H9 (cell line): Measurements from ENCODE around the gene RS1. TPM values are rescaled to one million over a fixed set of nuclear protein-coding genes. Genes with fewer than 3 reads are reported as not detected.

Experiments used
- DNase-seq: peaks from one replicate; pipeline ENCODE4 v3.0.0-alpha.2; 2017
- H2AFZ ChIP-seq: one replicate; pipeline ENCODE4 v1.6.1; 2013; ENCODE audit warnings: mild to moderate bottlenecking, low read length, control low read depth, moderate library complexity
- H2AK5ac ChIP-seq: 2 replicates; pipeline ENCODE4 v1.6.1; 2013; ENCODE audit warnings: low read length, control low read depth, mixed read lengths; ENCODE audit not compliant: insufficient read length
- H2BK120ac ChIP-seq: one replicate; pipeline ENCODE4 v1.6.1; 2013; ENCODE audit warnings: low read depth, mild to moderate bottlenecking, low read length, control low read depth, inconsistent platforms; ENCODE audit not compliant: poor library complexity, severe bottlenecking
- H2BK12ac ChIP-seq: 2 replicates; pipeline ENCODE4 v1.6.1; 2013; ENCODE audit warnings: low read length, control low read depth, mixed read lengths, low read depth; ENCODE audit not compliant: insufficient read length
- H2BK15ac ChIP-seq: 2 replicates; pipeline ENCODE4 v1.6.1; 2013; ENCODE audit warnings: low read depth, low read length, control low read depth
- H2BK20ac ChIP-seq: one replicate; pipeline ENCODE4 v1.6.1; 2013; ENCODE audit warnings: low read depth, mild to moderate bottlenecking, low read length, control low read depth, inconsistent platforms; ENCODE audit not compliant: poor library complexity, severe bottlenecking
- H2BK5ac ChIP-seq: 2 replicates; pipeline ENCODE4 v1.6.1; 2013; ENCODE audit warnings: low read length, control low read depth, mixed read lengths; ENCODE audit not compliant: insufficient read length
- H3K14ac ChIP-seq: 2 replicates; pipeline ENCODE4 v1.6.1; 2013; ENCODE audit warnings: low read length, control low read depth; ENCODE audit not compliant: insufficient read depth
- H3K18ac ChIP-seq: 2 replicates; pipeline ENCODE4 v1.6.1; 2013; ENCODE audit warnings: low read depth, mild to moderate bottlenecking, mixed read lengths, low read length, control low read depth; ENCODE audit not compliant: insufficient read length
- H3K23ac ChIP-seq: 2 replicates; pipeline ENCODE4 v1.6.1; 2013; ENCODE audit warnings: low read length, control low read depth, mixed read lengths, low read depth; ENCODE audit not compliant: insufficient read length
- H3K23me2 ChIP-seq: 2 replicates; pipeline ENCODE4 v1.6.1; 2013; ENCODE audit warnings: low read depth, mild to moderate bottlenecking, mixed read lengths, low read length, control low read depth; ENCODE audit not compliant: insufficient read length, poor library complexity, severe bottlenecking
- H3K27ac ChIP-seq: 2 replicates; pipeline ENCODE4 v1.5.1; 2013; ENCODE audit warnings: low read length, control low read depth, mixed read lengths, low read depth; ENCODE audit not compliant: insufficient read length
- H3K27me3 ChIP-seq: 2 replicates; pipeline ENCODE4 v1.6.1; 2013; ENCODE audit warnings: low read length, control low read depth, inconsistent platforms; ENCODE audit not compliant: insufficient read depth
- H3K4ac ChIP-seq: 2 replicates; pipeline ENCODE4 v1.6.1; 2013; ENCODE audit warnings: low read depth, mild to moderate bottlenecking, control low read depth, inconsistent platforms, low read length, moderate library complexity
- H3K4me1 ChIP-seq: 2 replicates; pipeline ENCODE4 v1.6.1; 2013; ENCODE audit warnings: low read length, control low read depth, inconsistent platforms; ENCODE audit not compliant: insufficient read depth
- H3K4me2 ChIP-seq: 2 replicates; pipeline ENCODE4 v1.6.1; 2013; ENCODE audit warnings: low read length, control low read depth, mixed read lengths; ENCODE audit not compliant: insufficient read length, insufficient read depth
- H3K56ac ChIP-seq: 2 replicates; pipeline ENCODE4 v1.6.1; 2013; ENCODE audit warnings: low read depth, mild to moderate bottlenecking, mixed read lengths, low read length, control low read depth; ENCODE audit not compliant: insufficient read length
- H3K79me1 ChIP-seq: 2 replicates; pipeline ENCODE4 v1.6.1; 2013; ENCODE audit warnings: low read depth, mild to moderate bottlenecking, moderate library complexity, low read length, control low read depth, inconsistent platforms; ENCODE audit not compliant: insufficient read depth, poor library complexity, severe bottlenecking
- H3K79me2 ChIP-seq: 2 replicates; pipeline ENCODE4 v1.6.1; 2013; ENCODE audit warnings: low read length, control low read depth, inconsistent platforms; ENCODE audit not compliant: insufficient read depth
- H3K9ac ChIP-seq: 2 replicates; pipeline ENCODE4 v1.6.1; 2013; ENCODE audit warnings: low read length, control low read depth, mixed read lengths; ENCODE audit not compliant: insufficient read length; ENCODE audit errors: extremely low read depth
- H3K9me3 ChIP-seq: one replicate; pipeline ENCODE4 v1.6.1; 2013; ENCODE audit warnings: low read depth, low read length, inconsistent platforms; ENCODE audit not compliant: control insufficient read depth
- H3T11ph ChIP-seq: one replicate; pipeline ENCODE4 v1.6.1; 2013; ENCODE audit warnings: mild to moderate bottlenecking, low read length, control low read depth, inconsistent platforms
- H4K20me1 ChIP-seq: one replicate; pipeline ENCODE4 v1.6.1; 2013; ENCODE audit not compliant: control insufficient read depth, insufficient read length, insufficient read depth
- H4K5ac ChIP-seq: 2 replicates; pipeline ENCODE4 v1.6.1; 2013; ENCODE audit warnings: low read depth, mild to moderate bottlenecking, mixed read lengths, low read length, control low read depth; ENCODE audit not compliant: insufficient read length
- H4K8ac ChIP-seq: replicated peaks from 2 replicates; pipeline ENCODE4 v1.6.1; 2013; ENCODE audit warnings: low read length, control low read depth, mixed read lengths, low read depth; ENCODE audit not compliant: insufficient read length
- H4K91ac ChIP-seq: 2 replicates; pipeline ENCODE4 v1.6.1; 2013; ENCODE audit warnings: low read depth, mild to moderate bottlenecking, moderate library complexity, mixed read lengths, low read length, control low read depth; ENCODE audit not compliant: insufficient read length
- H3K27ac Mint-ChIP-seq, 3 experiments: 2 replicates in 2 of 3; 3 replicates in 1 of 3; pipeline ENCODE4 v1.8.0; 2020 to 2021; ENCODE audit warnings: mixed read lengths in 3 of 3, mild to moderate bottlenecking in 1 of 3, moderate library complexity in 1 of 3
- H3K27me3 Mint-ChIP-seq: 2 replicates; pipeline ENCODE4 v1.8.0; 2021; ENCODE audit warnings: low read depth, mild to moderate bottlenecking, moderate library complexity, mixed read lengths
- H3K36me3 Mint-ChIP-seq, 3 experiments: 2 replicates in 2 of 3; 3 replicates in 1 of 3; pipeline ENCODE4 v1.8.0; 2020 to 2021; ENCODE audit warnings: low read depth in 3 of 3, mixed read lengths in 3 of 3; ENCODE audit not compliant: insufficient read depth in 1 of 3
- H3K4me1 Mint-ChIP-seq, 2 experiments: 2 replicates each; pipeline ENCODE4 v1.8.0; 2020; ENCODE audit warnings: mixed read lengths in 2 of 2
- H3K4me3 Mint-ChIP-seq, 2 experiments: 2 replicates in 1 of 2; 3 replicates in 1 of 2; pipeline ENCODE4 v1.8.0; 2020 to 2021; ENCODE audit warnings: mild to moderate bottlenecking in 2 of 2, mixed read lengths in 2 of 2, moderate library complexity in 1 of 2
- H3K9me3 Mint-ChIP-seq, 2 experiments: 2 replicates in 1 of 2; 3 replicates in 1 of 2; pipeline ENCODE4 v1.8.0; 2020; ENCODE audit warnings: mild to moderate bottlenecking in 2 of 2, mixed read lengths in 2 of 2, moderate library complexity in 1 of 2
- WGBS: extraction: QIAGEN DNeasy Blood & Tissue Kit; methylation state at CpG from one replicate; pipeline ENCODE4 v1.1.7; 2013; ENCODE audit warnings: missing lambda C conversion rate, low lambda C conversion rate, mixed read lengths; ENCODE audit not compliant: insufficient read length; ENCODE audit errors: extremely low coverage; 5-methylcytosine and 5-hydroxymethylcytosine counted together
- total RNA-seq: library from RNA; stranded (reverse); gene quantifications from 2 replicates; pipeline ENCODE4 v1.2.1, GENCODE V29; 2021
- TF ChIP-seq, protein P1 (sequence below): fragments of 200-600 bp; sonication (generic); conservative IDR thresholded peaks from 3 replicates; pipeline ENCODE4 v1.8.0; 2021; ENCODE audit warnings: antibody characterized with exemption, mild to moderate bottlenecking

RS1 gene
- total RNA-seq, 1 experiment from 2014 or later: not detected

DNA sequence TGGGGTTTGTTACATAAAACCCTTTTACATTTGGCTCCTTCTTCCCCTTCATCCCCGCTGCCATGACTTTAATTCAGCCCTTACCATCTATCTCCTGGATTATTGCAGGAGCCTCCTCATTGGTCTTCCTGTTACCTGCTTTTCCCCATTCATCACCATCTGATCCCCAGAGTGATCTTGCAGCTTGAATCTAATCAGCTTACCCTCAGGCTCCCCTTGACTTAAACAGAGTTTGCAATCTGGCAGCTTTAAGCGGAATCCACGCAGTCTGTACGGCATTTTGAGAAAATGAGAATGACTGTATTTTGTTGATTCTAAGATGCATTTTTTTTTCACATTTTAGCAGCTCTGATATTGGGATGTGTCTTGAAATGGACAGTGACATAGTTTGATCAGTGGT, 20.6 kb upstream of the RS1 start:
- TF ChIP-seq, protein P1, sequence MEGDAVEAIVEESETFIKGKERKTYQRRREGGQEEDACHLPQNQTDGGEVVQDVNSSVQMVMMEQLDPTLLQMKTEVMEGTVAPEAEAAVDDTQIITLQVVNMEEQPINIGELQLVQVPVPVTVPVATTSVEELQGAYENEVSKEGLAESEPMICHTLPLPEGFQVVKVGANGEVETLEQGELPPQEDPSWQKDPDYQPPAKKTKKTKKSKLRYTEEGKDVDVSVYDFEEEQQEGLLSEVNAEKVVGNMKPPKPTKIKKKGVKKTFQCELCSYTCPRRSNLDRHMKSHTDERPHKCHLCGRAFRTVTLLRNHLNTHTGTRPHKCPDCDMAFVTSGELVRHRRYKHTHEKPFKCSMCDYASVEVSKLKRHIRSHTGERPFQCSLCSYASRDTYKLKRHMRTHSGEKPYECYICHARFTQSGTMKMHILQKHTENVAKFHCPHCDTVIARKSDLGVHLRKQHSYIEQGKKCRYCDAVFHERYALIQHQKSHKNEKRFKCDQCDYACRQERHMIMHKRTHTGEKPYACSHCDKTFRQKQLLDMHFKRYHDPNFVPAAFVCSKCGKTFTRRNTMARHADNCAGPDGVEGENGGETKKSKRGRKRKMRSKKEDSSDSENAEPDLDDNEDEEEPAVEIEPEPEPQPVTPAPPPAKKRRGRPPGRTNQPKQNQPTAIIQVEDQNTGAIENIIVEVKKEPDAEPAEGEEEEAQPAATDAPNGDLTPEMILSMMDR: no peak
- Histone ChIP-seq H4K20me1 (no peaks in the 10 kb centered on the region), H2BK120ac (no peak overlapping the region), H3K4me2 (no peak overlapping the region), H2AFZ (no peak overlapping the region), H3K14ac (no peak overlapping the region), H3K27ac (no peak overlapping the region), H3K4ac (no peak overlapping the region), H4K8ac (no peak overlapping the region), H3K23me2 (no peaks in the 10 kb centered on the region), H2BK12ac (no peak overlapping the region), H2AK5ac (no peak overlapping the region), H2BK5ac (no peak overlapping the region), H3K56ac (no peak overlapping the region), H2BK20ac (no peak overlapping the region), H3K9me3 (peaks cover 69% of the 10 kb centered on the region), H3K79me1 (no peaks in the 10 kb centered on the region), H4K91ac (no peak overlapping the region), H3K79me2 (no peaks in the 10 kb centered on the region), H4K5ac (no peak overlapping the region), H3T11ph (no peak overlapping the region), H3K4me1 (no peaks in the 10 kb centered on the region), H2BK15ac (no peak overlapping the region), H3K27me3 (no peaks in the 10 kb centered on the region), H3K18ac (no peak overlapping the region), H3K23ac (no peak overlapping the region), H3K9ac (no peak overlapping the region)
- Mint-ChIP-seq H3K9me3 (peaks cover 76 to 81% of the 10 kb centered on the region in 2 experiments), H3K27ac (no peak overlapping the region), H3K27me3 (peaks cover 3% of the 10 kb centered on the region), H3K36me3 (peaks cover 0 to 9% (median 5%) of the 10 kb centered on the region in 3 experiments; a peak in 5 of 7 replicates), H3K4me3 (no peak overlapping the region), H3K4me1 (no peaks in the 10 kb centered on the region)
- WGBS: no CpG with 5 or more reads among the region's 4 CpGs
- DNase-seq: no peak
